OCI-LY1 (cell line): Measurements from ENCODE around the gene DNAAF8.

Experiments used
- H2AFZ ChIP-seq: fragments of 200-600 bp; sonication (generic), shearing (Covaris generic); 2 replicates; pipeline ENCODE4 v1.6.0; 2014; ENCODE audit warnings: antibody characterized with exemption, mild to moderate bottlenecking, low read length
- H3F3A ChIP-seq: fragments of 200-600 bp; sonication (generic), shearing (Covaris generic); 2 replicates; pipeline ENCODE4 v1.6.0; 2014; ENCODE audit warnings: mild to moderate bottlenecking, antibody characterized with exemption, low read length, moderate library complexity; ENCODE audit not compliant: insufficient read depth
- H3K27ac ChIP-seq: fragments of 200-600 bp; sonication (generic); 2 replicates; pipeline ENCODE4 v1.5.1; 2014; ENCODE audit warnings: low read length, mixed run types, mild to moderate bottlenecking, low read depth; ENCODE audit not compliant: poor library complexity, severe bottlenecking
- H3K27me3 ChIP-seq: fragments of 200-600 bp; sonication (generic); 2 replicates; pipeline ENCODE4 v1.6.0; 2014; ENCODE audit warnings: antibody characterized with exemption, mild to moderate bottlenecking, low read length, moderate library complexity; ENCODE audit not compliant: insufficient read depth
- H3K36me3 ChIP-seq: fragments of 200-600 bp; sonication (generic); 2 replicates; pipeline ENCODE4 v1.6.1; 2014; ENCODE audit warnings: mild to moderate bottlenecking, antibody characterized with exemption, low read length, moderate library complexity, mixed read lengths; ENCODE audit not compliant: insufficient read depth
- H3K4me1 ChIP-seq: fragments of 200-600 bp; sonication (generic); 2 replicates; pipeline ENCODE4 v1.5.1; 2014; ENCODE audit warnings: mild to moderate bottlenecking, low read length, moderate library complexity; ENCODE audit not compliant: insufficient read depth, severe bottlenecking
- H3K4me2 ChIP-seq: fragments of 200-600 bp; sonication (generic), shearing (Covaris generic); 2 replicates; pipeline ENCODE4 v1.6.1; 2014; ENCODE audit warnings: low read length
- H3K4me3 ChIP-seq: fragments of 200-600 bp; sonication (generic); 2 replicates; pipeline ENCODE4 v1.5.1; 2014; ENCODE audit warnings: low read length, low read depth, mild to moderate bottlenecking, mixed read lengths; ENCODE audit not compliant: poor library complexity, severe bottlenecking
- H3K79me2 ChIP-seq: fragments of 200-600 bp; shearing (Covaris generic); 2 replicates; pipeline ENCODE4 v1.6.1; 2016; ENCODE audit warnings: mixed run types, low read length, mixed read lengths; ENCODE audit not compliant: insufficient read depth
- H3K9ac ChIP-seq: fragments of 200-600 bp; sonication (generic), shearing (Covaris generic); 2 replicates; pipeline ENCODE4 v1.6.1; 2014; ENCODE audit warnings: mild to moderate bottlenecking, low read length, mixed read lengths
- H3K9me2 ChIP-seq: fragments of 200-600 bp; sonication (generic), shearing (Covaris generic); 2 replicates; pipeline ENCODE4 v1.6.1; 2014; ENCODE audit warnings: low read depth, mild to moderate bottlenecking, low read length, mixed read lengths
- H3K9me3 ChIP-seq: fragments of 200-600 bp; shearing (Covaris generic); 2 replicates; pipeline ENCODE4 v1.6.1; 2014; ENCODE audit warnings: low read length, mixed read lengths
- H4K20me1 ChIP-seq: fragments of 200-600 bp; sonication (generic), shearing (Covaris generic); 2 replicates; pipeline ENCODE4 v1.6.0; 2016; ENCODE audit warnings: mild to moderate bottlenecking, low read length; ENCODE audit not compliant: insufficient read depth
- EZH2 ChIP-seq: fragments of 200-600 bp; sonication (generic), shearing (Covaris generic); IDR thresholded peaks from 2 replicates; pipeline ENCODE4 v1.8.0; 2017; ENCODE audit warnings: borderline replicate concordance, mixed run types, mild to moderate bottlenecking, antibody characterized with exemption, low read length, moderate library complexity, mixed read lengths
- TF ChIP-seq, protein P1 (sequence below): fragments of 200-600 bp; sonication (generic), shearing (Covaris generic); IDR thresholded peaks from 2 replicates; pipeline ENCODE4 v1.5.1; 2017; ENCODE audit warnings: mild to moderate bottlenecking, antibody characterized with exemption, low read length, moderate library complexity, mixed read lengths

The DNAAF8 gene

DNA sequence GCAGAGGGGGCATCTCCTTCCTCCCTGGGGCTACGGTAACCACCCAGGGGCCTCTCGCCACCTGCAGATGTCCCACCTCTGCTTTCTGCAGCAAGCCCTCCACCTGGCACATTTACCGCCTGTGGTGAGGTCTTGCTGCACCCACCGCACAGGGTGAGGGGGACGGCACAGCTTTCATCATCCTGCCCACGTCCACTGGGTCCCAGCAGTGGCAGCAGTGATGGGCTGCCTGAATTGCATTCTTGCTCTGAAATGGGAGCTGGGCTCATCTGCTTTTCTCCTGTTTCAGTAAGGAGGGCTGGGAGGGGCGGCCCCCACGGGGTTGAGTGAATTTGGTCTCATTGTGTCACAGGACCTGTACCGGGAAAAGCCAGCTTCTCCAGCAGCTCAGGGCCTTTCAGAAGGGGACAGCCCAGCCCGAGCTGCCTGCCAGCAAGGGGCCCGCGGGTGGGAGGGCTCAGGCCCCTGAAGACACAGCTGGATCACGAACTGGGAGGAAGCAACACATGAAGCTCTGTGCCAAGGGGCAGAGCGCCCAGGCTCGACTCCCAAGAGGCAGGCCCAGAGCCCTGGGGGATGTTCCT lies 12.7 kb downstream of the DNAAF8 start:
- Histone ChIP-seq H2AFZ (no peak overlapping the region), H3K4me2 (no peak overlapping the region), H3K9ac (no peak overlapping the region), H3K4me1 (peaks cover 19% of the 10 kb centered on the region), H4K20me1 (no peaks in the 10 kb centered on the region), H3K9me2 (no peaks in the 10 kb centered on the region), H3K27me3 (no peaks in the 10 kb centered on the region), H3K36me3 (peaks cover 24% of the 10 kb centered on the region), H3K79me2 (no peaks in the 10 kb centered on the region), H3K9me3 (no peaks in the 10 kb centered on the region), H3K4me3 (no peak overlapping the region), H3K27ac (no peak overlapping the region), H3F3A (no peaks in the 10 kb centered on the region)
- no peak for TF ChIP-seq EZH2
- TF ChIP-seq, protein P1, sequence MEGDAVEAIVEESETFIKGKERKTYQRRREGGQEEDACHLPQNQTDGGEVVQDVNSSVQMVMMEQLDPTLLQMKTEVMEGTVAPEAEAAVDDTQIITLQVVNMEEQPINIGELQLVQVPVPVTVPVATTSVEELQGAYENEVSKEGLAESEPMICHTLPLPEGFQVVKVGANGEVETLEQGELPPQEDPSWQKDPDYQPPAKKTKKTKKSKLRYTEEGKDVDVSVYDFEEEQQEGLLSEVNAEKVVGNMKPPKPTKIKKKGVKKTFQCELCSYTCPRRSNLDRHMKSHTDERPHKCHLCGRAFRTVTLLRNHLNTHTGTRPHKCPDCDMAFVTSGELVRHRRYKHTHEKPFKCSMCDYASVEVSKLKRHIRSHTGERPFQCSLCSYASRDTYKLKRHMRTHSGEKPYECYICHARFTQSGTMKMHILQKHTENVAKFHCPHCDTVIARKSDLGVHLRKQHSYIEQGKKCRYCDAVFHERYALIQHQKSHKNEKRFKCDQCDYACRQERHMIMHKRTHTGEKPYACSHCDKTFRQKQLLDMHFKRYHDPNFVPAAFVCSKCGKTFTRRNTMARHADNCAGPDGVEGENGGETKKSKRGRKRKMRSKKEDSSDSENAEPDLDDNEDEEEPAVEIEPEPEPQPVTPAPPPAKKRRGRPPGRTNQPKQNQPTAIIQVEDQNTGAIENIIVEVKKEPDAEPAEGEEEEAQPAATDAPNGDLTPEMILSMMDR: no peak

DNA sequence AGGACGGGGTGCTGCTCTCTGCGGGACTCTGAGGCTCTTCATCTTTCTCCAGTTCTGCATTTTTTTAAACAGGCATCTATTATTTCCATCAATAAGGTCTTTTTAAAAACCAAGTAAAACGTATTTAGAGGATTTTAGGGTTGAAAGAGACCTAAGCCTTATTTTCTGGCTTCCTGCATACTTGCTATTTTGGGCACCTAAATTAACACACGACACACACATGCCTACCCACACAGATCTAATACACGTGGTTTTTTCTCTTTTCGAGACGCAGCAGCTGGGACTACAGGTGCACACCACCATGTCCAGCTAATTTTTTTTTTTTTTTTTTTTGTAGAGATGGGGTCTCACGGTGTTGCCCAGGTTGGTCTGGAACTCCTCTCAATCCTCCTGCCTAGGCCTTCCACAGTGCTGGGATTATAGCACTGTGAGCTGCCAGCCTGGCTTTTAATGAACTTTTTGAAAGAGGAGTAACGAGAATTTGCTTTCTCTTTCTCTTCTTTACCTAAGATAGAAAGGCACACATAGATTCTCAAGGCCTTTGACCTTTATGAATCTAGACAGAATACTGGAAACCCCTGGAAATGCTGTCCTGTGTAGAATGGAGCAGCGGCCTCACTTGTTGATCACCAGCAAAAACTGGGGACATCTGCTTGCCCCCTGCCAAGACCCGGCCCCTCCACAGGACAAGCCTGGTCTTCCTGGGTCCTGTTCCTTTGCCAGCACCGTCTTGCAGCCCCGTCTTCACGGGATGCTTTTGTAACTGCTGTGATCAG lies 13.8 kb downstream of the DNAAF8 start:
- no peaks in the 10 kb centered on the region for H3K27me3 ChIP-seq
- no peaks in the 10 kb centered on the region for H3K9me2 ChIP-seq
- no peaks in the 10 kb centered on the region for H4K20me1 ChIP-seq
- no peak overlapping the region for H3K27ac ChIP-seq
- H3K4me1 ChIP-seq: peaks cover 14% of the 10 kb centered on the region
- no peak overlapping the region for H3K9ac ChIP-seq
- no peaks in the 10 kb centered on the region for H3K79me2 ChIP-seq
- H3K36me3 ChIP-seq: peaks cover 34% of the 10 kb centered on the region
- no peak overlapping the region for H2AFZ ChIP-seq
- H3F3A ChIP-seq: no peaks in the 10 kb centered on the region
- TF ChIP-seq EZH2: no peak
- TF ChIP-seq, protein P1: no peak
- H3K4me3 ChIP-seq: no peak overlapping the region
- H3K9me3 ChIP-seq: no peaks in the 10 kb centered on the region
- no peak overlapping the region for H3K4me2 ChIP-seq

DNA sequence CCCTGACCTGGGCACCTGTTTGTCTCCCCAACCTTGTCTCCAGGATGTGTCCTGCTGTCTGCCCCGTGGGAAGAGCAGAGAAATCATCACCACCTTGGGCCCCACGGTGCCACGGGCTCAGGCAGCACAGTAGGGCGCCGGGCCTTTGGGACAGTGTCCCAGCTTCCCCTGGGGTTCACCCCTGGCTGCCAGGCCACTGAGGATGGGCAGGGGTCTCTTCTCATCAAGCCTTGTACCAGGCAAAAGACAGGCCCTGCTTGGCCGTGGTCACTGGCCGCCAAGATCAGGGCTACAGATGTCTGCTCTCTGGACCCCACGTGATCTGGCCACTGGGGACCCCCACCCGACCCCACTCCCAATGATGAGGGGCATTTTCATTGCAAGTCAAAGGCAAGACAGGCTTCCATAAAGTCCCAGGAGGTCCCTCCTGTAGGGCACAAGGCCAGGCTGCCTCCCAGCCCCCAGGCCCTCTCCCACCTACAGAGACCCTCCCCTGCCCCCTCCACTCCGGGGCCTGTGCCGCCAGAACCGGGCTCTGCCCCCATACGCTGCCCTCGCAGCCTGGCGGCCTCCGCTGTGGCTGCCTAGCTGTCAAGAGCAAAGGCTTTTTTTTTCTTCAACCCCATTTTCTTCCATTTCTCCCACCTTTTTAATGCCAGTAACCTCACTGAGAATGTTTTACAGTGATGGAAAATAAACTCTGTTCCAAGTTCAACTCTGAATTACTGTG lies 14.5 kb downstream of the DNAAF8 start:
- peaks cover 41% of the 10 kb centered on the region for H3K36me3 ChIP-seq
- H2AFZ ChIP-seq: no peak overlapping the region
- no peaks in the 10 kb centered on the region for H3K9me3 ChIP-seq
- peaks cover 7% of the 10 kb centered on the region for H3K4me1 ChIP-seq
- no peak overlapping the region for H3K4me2 ChIP-seq
- TF ChIP-seq, protein P1: no peak
- TF ChIP-seq EZH2: no peak
- H3K9ac ChIP-seq: no peak overlapping the region
- no peaks in the 10 kb centered on the region for H3K27me3 ChIP-seq
- no peaks in the 10 kb centered on the region for H4K20me1 ChIP-seq
- H3K27ac ChIP-seq: no peak overlapping the region
- H3K4me3 ChIP-seq: no peak overlapping the region
- no peaks in the 10 kb centered on the region for H3K79me2 ChIP-seq
- H3K9me2 ChIP-seq: no peaks in the 10 kb centered on the region
- H3F3A ChIP-seq: no peaks in the 10 kb centered on the region
